Measurements from ENCODE around the gene TBL1XR1. TPM values are rescaled to one million over a fixed set of nuclear protein-coding genes. Genes with fewer than 3 reads are reported as not detected.

Gene TBL1XR1
- total RNA-seq, 1 donor, result 66.2 TPM

- Histone ChIP-seq H3K9me3 (ENCODE audit: low read depth, low read length) (no peaks in the 10 kb centered on the region), H3K4me3 (ENCODE audit: low read length) (no peak overlapping the region), H3K4me1 (ENCODE audit: insufficient read depth, low read length) (no peaks in the 10 kb centered on the region), H3K27me3 (ENCODE audit: insufficient read depth, low read length) (no peaks in the 10 kb centered on the region)
These were observed 204.3 kb downstream of the TBL1XR1 start for GRCh38 chr3:176992978-176993377.

- Histone ChIP-seq H3K4me1 (ENCODE audit: insufficient read depth, low read length) (no peaks in the 10 kb centered on the region), H3K4me3 (ENCODE audit: low read length) (no peak overlapping the region), H3K9me3 (ENCODE audit: low read depth, low read length) (no peaks in the 10 kb centered on the region), H3K27me3 (ENCODE audit: insufficient read depth, low read length) (no peaks in the 10 kb centered on the region)
These were observed 204.7 kb downstream of the TBL1XR1 start for GRCh38 chr3:176992565-176992964.

- Histone ChIP-seq H3K9me3 (ENCODE audit: low read depth, low read length) (no peaks in the 10 kb centered on the region), H3K27me3 (ENCODE audit: insufficient read depth, low read length) (no peaks in the 10 kb centered on the region), H3K4me3 (ENCODE audit: low read length) (no peak overlapping the region), H3K4me1 (ENCODE audit: insufficient read depth, low read length) (no peaks in the 10 kb centered on the region)
These were observed 208.5 kb downstream of the TBL1XR1 start for GRCh38 chr3:176988795-176989194.

GRCh38 chr3:176987901-176988650, 209.2 kb downstream of the TBL1XR1 start:
- Histone ChIP-seq H3K4me3 (ENCODE audit: low read length) (no peak overlapping the region), H3K9me3 (ENCODE audit: low read depth, low read length) (no peaks in the 10 kb centered on the region), H3K4me1 (ENCODE audit: insufficient read depth, low read length) (no peaks in the 10 kb centered on the region), H3K27me3 (ENCODE audit: insufficient read depth, low read length) (no peaks in the 10 kb centered on the region)

GRCh38 chr3:176978441-176978840, 218.8 kb downstream of the TBL1XR1 start:
- no peaks in the 10 kb centered on the region for H3K4me1 ChIP-seq (ENCODE audit: insufficient read depth, low read length)
- no peaks in the 10 kb centered on the region for H3K9me3 ChIP-seq (ENCODE audit: low read depth, low read length)
- no peaks in the 10 kb centered on the region for H3K27me3 ChIP-seq (ENCODE audit: insufficient read depth, low read length)
- no peak overlapping the region for H3K4me3 ChIP-seq (ENCODE audit: low read length)

GRCh38 chr3:176977331-176977730, 220.0 kb downstream of the TBL1XR1 start:
- Histone ChIP-seq H3K4me1 (ENCODE audit: insufficient read depth, low read length) (no peaks in the 10 kb centered on the region), H3K4me3 (ENCODE audit: low read length) (no peak overlapping the region), H3K27me3 (ENCODE audit: insufficient read depth, low read length) (no peaks in the 10 kb centered on the region), H3K9me3 (ENCODE audit: low read depth, low read length) (no peaks in the 10 kb centered on the region)

- Histone ChIP-seq H3K9me3 (ENCODE audit: low read depth, low read length) (no peaks in the 10 kb centered on the region), H3K27me3 (ENCODE audit: insufficient read depth, low read length) (no peaks in the 10 kb centered on the region), H3K4me3 (ENCODE audit: low read length) (no peak overlapping the region), H3K4me1 (ENCODE audit: insufficient read depth, low read length) (no peaks in the 10 kb centered on the region)
These were observed 220.7 kb downstream of the TBL1XR1 start for GRCh38 chr3:176976586-176976985.

- Histone ChIP-seq H3K4me3 (ENCODE audit: low read length) (no peak overlapping the region), H3K4me1 (ENCODE audit: insufficient read depth, low read length) (no peaks in the 10 kb centered on the region), H3K9me3 (ENCODE audit: low read depth, low read length) (no peaks in the 10 kb centered on the region), H3K27me3 (ENCODE audit: insufficient read depth, low read length) (no peaks in the 10 kb centered on the region)
These were observed 223.0 kb downstream of the TBL1XR1 start for GRCh38 chr3:176974279-176974678.

GRCh38 chr3:176971613-176972174, 225.6 kb downstream of the TBL1XR1 start:
- Histone ChIP-seq H3K9me3 (ENCODE audit: low read depth, low read length) (no peaks in the 10 kb centered on the region), H3K4me3 (ENCODE audit: low read length) (no peak overlapping the region), H3K4me1 (ENCODE audit: insufficient read depth, low read length) (no peaks in the 10 kb centered on the region), H3K27me3 (ENCODE audit: insufficient read depth, low read length) (no peaks in the 10 kb centered on the region)

- Histone ChIP-seq H3K9me3 (ENCODE audit: low read depth, low read length) (no peaks in the 10 kb centered on the region), H3K4me3 (ENCODE audit: low read length) (no peak overlapping the region), H3K4me1 (ENCODE audit: insufficient read depth, low read length) (no peaks in the 10 kb centered on the region), H3K27me3 (ENCODE audit: insufficient read depth, low read length) (no peaks in the 10 kb centered on the region)
These were observed 226.5 kb downstream of the TBL1XR1 start for GRCh38 chr3:176970770-176971169.

GRCh38 chr3:176969506-176969905, 227.8 kb downstream of the TBL1XR1 start:
- H3K9me3 ChIP-seq (ENCODE audit: low read depth, low read length), result no peaks in the 10 kb centered on the region
- H3K4me1 ChIP-seq (ENCODE audit: insufficient read depth, low read length), result peaks cover 10% of the 10 kb centered on the region
- no peaks in the 10 kb centered on the region for H3K27me3 ChIP-seq (ENCODE audit: insufficient read depth, low read length)
- no peak overlapping the region for H3K4me3 ChIP-seq (ENCODE audit: low read length)

All from mononuclear cell (primary cell).